H1 (cell line): ENCODE data around the gene NKX2-1. TPM values are rescaled to one million over a fixed set of nuclear protein-coding genes. Genes with fewer than 3 reads are reported as not detected.

Experiments used
- CTCF ChIA-PET: fragments of 300-600 bp; sonication (Branson Sonifier 250); formaldehyde crosslinking; loops from one replicate; lab custom pipeline; 2021; ENCODE audit not compliant: partially characterized antibody; lab: Charles Lee
- POLR2A ChIA-PET: fragments of 300-600 bp; sonication (Branson Sonifier 250); formaldehyde crosslinking; loops from one replicate; lab custom pipeline; 2021; ENCODE audit warnings: inconsistent platforms; ENCODE audit not compliant: partially characterized antibody; lab: Charles Lee
- DNase-seq, 2 experiments: peaks; one replicate each; pipeline versions ENCODE4 v3.0.0 to v3.0.0-alpha.2; 2010 to 2022; ENCODE audit warnings: low spot score in 2 of 2, low read depth in 1 of 2, mixed read lengths in 1 of 2
- FAIRE-seq: peaks from 2 replicates; lab custom pipeline; 2011; peaks lifted over from hg19 to GRCh38; lab: Jason Lieb, UNC
- H2AFZ ChIP-seq: 2 replicates; pipeline ENCODE4 v1.8.1; 2012; ENCODE audit warnings: low read length, inconsistent platforms
- H2AK5ac ChIP-seq: 2 replicates; pipeline ENCODE4 v1.6.1; 2013; ENCODE audit warnings: low read depth, low read length
- H2BK120ac ChIP-seq: replicated peaks from 2 replicates; pipeline ENCODE3; 2013; ENCODE audit warnings: low read depth, low read length, inconsistent platforms
- H2BK12ac ChIP-seq: 2 replicates; pipeline ENCODE4 v1.6.1; 2013; ENCODE audit warnings: low read depth, low read length
- H2BK15ac ChIP-seq: 2 replicates; pipeline ENCODE4 v1.6.1; 2013; ENCODE audit warnings: low read length
- H2BK20ac ChIP-seq: 2 replicates; pipeline ENCODE4 v1.6.1; 2013; ENCODE audit warnings: low read length
- H2BK5ac ChIP-seq: 2 replicates; pipeline ENCODE4 v1.6.1; 2013; ENCODE audit warnings: low read depth, low read length
- H3K14ac ChIP-seq: 2 replicates; pipeline ENCODE4 v1.6.1; 2013; ENCODE audit warnings: inconsistent platforms; ENCODE audit not compliant: insufficient read length
- H3K18ac ChIP-seq: 2 replicates; pipeline ENCODE4 v1.6.1; 2013; ENCODE audit warnings: low read length; ENCODE audit errors: extremely low read depth
- H3K23ac ChIP-seq: 2 replicates; pipeline ENCODE4 v1.6.1; 2013; ENCODE audit warnings: inconsistent platforms; ENCODE audit not compliant: insufficient read length
- H3K23me2 ChIP-seq: 2 replicates; pipeline ENCODE4 v1.6.1; 2013; ENCODE audit warnings: low read depth, low read length
- H3K27ac ChIP-seq: 2 replicates; pipeline ENCODE4 v1.6.1; 2011; ENCODE audit warnings: low read depth, low read length, inconsistent platforms
- H3K27me3 ChIP-seq, 4 experiments: replicated peaks in 1 of 4; 1 replicate in 1 of 4; 2 replicates in 3 of 4; pipeline versions ENCODE4 v1.6.1 to v1.8.1; 2011 to 2013; ENCODE audit warnings: low read length in 3 of 4, mild to moderate bottlenecking in 3 of 4, inconsistent platforms in 2 of 4, mixed read lengths in 2 of 4, moderate library complexity in 1 of 4; ENCODE audit not compliant: control insufficient read depth in 3 of 4, insufficient read depth in 3 of 4; ENCODE audit errors: extremely low read depth in 1 of 4
- H3K36me3 ChIP-seq, 4 experiments: 2 replicates each; pipeline versions ENCODE4 v1.6.1 to v1.8.1; 2011 to 2013; ENCODE audit warnings: mild to moderate bottlenecking in 4 of 4, low read length in 3 of 4, moderate library complexity in 2 of 4, control low read depth in 1 of 4, inconsistent platforms in 1 of 4; ENCODE audit not compliant: insufficient read depth in 4 of 4, control insufficient read depth in 2 of 4
- H3K4ac ChIP-seq: replicated peaks from 2 replicates; pipeline ENCODE3; 2013; ENCODE audit warnings: low read length, low read depth, mixed read lengths, inconsistent platforms; ENCODE audit not compliant: insufficient read length
- H3K4me1 ChIP-seq, 4 experiments: replicated peaks in 1 of 4; 1 replicate in 1 of 4; 2 replicates in 3 of 4; pipeline versions ENCODE4 v1.6.1 to v1.8.1; 2011 to 2013; ENCODE audit warnings: low read length in 3 of 4, inconsistent platforms in 2 of 4, mixed read lengths in 1 of 4; ENCODE audit not compliant: insufficient read depth in 4 of 4, control insufficient read depth in 3 of 4
- H3K4me2 ChIP-seq, 2 experiments: 2 replicates each; pipeline versions ENCODE4 v1.6.1 to v1.8.1; 2011 to 2013; ENCODE audit warnings: low read depth in 2 of 2, low read length in 2 of 2, control low read depth in 1 of 2, inconsistent platforms in 1 of 2, mild to moderate bottlenecking in 1 of 2; ENCODE audit not compliant: insufficient read depth in 1 of 2
- H3K4me3 ChIP-seq, 4 experiments: fragments of 200-600, 300-600 bp in 1 of 4; sonication (generic), shearing (Covaris generic), sonication (Bioruptor Twin) in 1 of 4; 2 replicates each; pipeline versions ENCODE4 v1.5.1 to v1.8.1; 2011 to 2016; ENCODE audit warnings: low read length in 4 of 4, low read depth in 3 of 4, control low read depth in 2 of 4, inconsistent platforms in 2 of 4, mild to moderate bottlenecking in 2 of 4, mixed read lengths in 1 of 4, moderate library complexity in 1 of 4; ENCODE audit not compliant: insufficient read depth in 2 of 4; ENCODE audit errors: extremely low read depth in 1 of 4
- H3K56ac ChIP-seq: replicated peaks from 2 replicates; pipeline ENCODE3; 2013; ENCODE audit warnings: low read depth, mild to moderate bottlenecking, mixed read lengths, low read length, inconsistent platforms; ENCODE audit not compliant: insufficient read length
- H3K79me1 ChIP-seq: 2 replicates; pipeline ENCODE4 v1.6.1; 2013; ENCODE audit warnings: low read depth, low read length, control low read depth
- H3K79me2 ChIP-seq, 2 experiments: 2 replicates each; pipeline versions ENCODE4 v1.6.1 to v1.8.1; 2012 to 2013; ENCODE audit warnings: low read length in 2 of 2, mild to moderate bottlenecking in 2 of 2, inconsistent platforms in 1 of 2; ENCODE audit not compliant: insufficient read depth in 2 of 2, control insufficient read depth in 1 of 2
- H3K9ac ChIP-seq, 4 experiments: replicated peaks in 1 of 4; 1 replicate in 1 of 4; 2 replicates in 3 of 4; pipeline versions ENCODE4 v1.6.1 to v1.8.1; 2011 to 2013; ENCODE audit warnings: low read depth in 3 of 4, low read length in 3 of 4, control low read depth in 2 of 4, mild to moderate bottlenecking in 2 of 4, moderate library complexity in 2 of 4, inconsistent platforms in 1 of 4; ENCODE audit errors: extremely low read depth in 1 of 4
- H3K9me3 ChIP-seq, 2 experiments: 2 replicates each; pipeline versions ENCODE4 v1.6.1 to v1.8.1; 2012 to 2013; ENCODE audit warnings: mild to moderate bottlenecking in 2 of 2, moderate library complexity in 2 of 2, control low read depth in 1 of 2, inconsistent platforms in 1 of 2, low read depth in 1 of 2, low read length in 1 of 2, mixed read lengths in 1 of 2; ENCODE audit not compliant: insufficient read depth in 2 of 2
- H4K20me1 ChIP-seq, 2 experiments: replicated peaks in 1 of 2; 2 replicates each; pipeline versions ENCODE3 to v1.8.1; 2011 to 2013; ENCODE audit warnings: inconsistent platforms in 2 of 2, low read length in 2 of 2, mild to moderate bottlenecking in 1 of 2; ENCODE audit not compliant: insufficient read depth in 2 of 2, control insufficient read depth in 1 of 2
- H4K5ac ChIP-seq: 2 replicates; pipeline ENCODE4 v1.6.1; 2013; ENCODE audit warnings: low read length, low read depth, mixed read lengths, inconsistent platforms; ENCODE audit not compliant: insufficient read length
- H4K8ac ChIP-seq: 2 replicates; pipeline ENCODE4 v1.8.0; 2013; ENCODE audit warnings: mild to moderate bottlenecking, moderate library complexity, low read length, inconsistent platforms; ENCODE audit not compliant: insufficient read depth; ENCODE audit errors: extremely low read depth
- H4K91ac ChIP-seq: replicated peaks from 2 replicates; pipeline ENCODE3; 2013; ENCODE audit warnings: low read length, mixed read lengths, inconsistent platforms; ENCODE audit not compliant: insufficient read length
- BACH1 ChIP-seq: IDR thresholded peaks from 2 replicates; pipeline ENCODE4 v1.6.1; 2012; ENCODE audit warnings: low read length, improper control_type of control experiment
- FOSL1 ChIP-seq: IDR thresholded peaks from 2 replicates; pipeline ENCODE4 v1.6.1; 2011; ENCODE audit warnings: mild to moderate bottlenecking, low read depth, low read length, moderate library complexity; ENCODE audit not compliant: insufficient read depth
- JUN ChIP-seq: IDR thresholded peaks from 2 replicates; pipeline ENCODE4 v1.6.1; 2011; ENCODE audit warnings: low read depth, mild to moderate bottlenecking, improper control_type of control experiment, low read length
- JUND ChIP-seq: IDR thresholded peaks from 2 replicates; pipeline ENCODE4 v1.6.1; 2011; ENCODE audit warnings: mild to moderate bottlenecking, improper control_type of control experiment, low read length
- SIX5 ChIP-seq: IDR thresholded peaks from 2 replicates; pipeline ENCODE4 v1.6.1; 2011; ENCODE audit warnings: mild to moderate bottlenecking, low read depth, low read length
- SP2 ChIP-seq: IDR thresholded peaks from 2 replicates; pipeline ENCODE4 v1.6.1; 2012; ENCODE audit warnings: mild to moderate bottlenecking, low read length, inconsistent platforms
- WGBS, 2 experiments: shearing (Covaris generic) in 1 of 2; methylation state at CpG; one replicate each; pipeline versions ENCODE4 v1.1.6 to v1.1.7; 2013 to 2015; ENCODE audit warnings: low lambda C conversion rate in 2 of 2, mixed read lengths in 2 of 2, inconsistent platforms in 1 of 2, low coverage in 1 of 2, missing lambda C conversion rate in 1 of 2; ENCODE audit not compliant: insufficient replicate concordance in 2 of 2, insufficient coverage in 1 of 2, insufficient read length in 1 of 2; ENCODE audit errors: extremely low coverage in 1 of 2, missing lambda C conversion rate in 1 of 2; 5-methylcytosine and 5-hydroxymethylcytosine counted together
- polyA plus RNA-seq, 7 experiments: library from polyadenylated mRNA; depleted of rRNA in 3 of 7; stranded (reverse) in 5 of 7; unstranded in 2 of 7; fragments of >200 nt in 5 of 7; fragments of 200-250 nt in 2 of 7; gene quantifications; 1 replicate in 5 of 7; 2 replicates in 1 of 7; 4 replicates in 1 of 7; pipeline versions ENCODE4 v1.2.1 to v1.2.3, GENCODE V29; 2011 to 2013; ENCODE audit warnings: missing spikeins in 2 of 7, mixed read lengths in 2 of 7
- total RNA-seq: library from RNA; stranded (reverse); fragmentation: NEBNext Ultra II Directional; extraction: Animal tissue kit (Norgen Biotek cat#: 25700); gene quantifications from 2 replicates; pipeline ENCODE4 v1.2.1, GENCODE V29; 2021

NKX2-1 gene
- total and polyA plus RNA-seq, 2 of the 8 experiments (the other 6 are each of a cell fraction or from before 2014, with no cell fraction given), result not detected

- no peak overlapping the region for H2BK20ac ChIP-seq
- H3K27ac ChIP-seq, result no peak overlapping the region
- FAIRE-seq (no peak), DNase-seq (no peak)
- H3K36me3 ChIP-seq, result no peaks in the 10 kb centered on the region
- no peak overlapping the region for H2BK15ac ChIP-seq
- H3K79me1 ChIP-seq, result no peaks in the 10 kb centered on the region
- H2BK12ac ChIP-seq, result no peak overlapping the region
- H3K27me3 ChIP-seq, result no peaks in the 10 kb centered on the region; a peak in 2 of 7 replicates
- no peak overlapping the region for H3K23ac ChIP-seq
- no peaks in the 10 kb centered on the region for H3K9me3 ChIP-seq
- no peaks in the 10 kb centered on the region for H3K79me2 ChIP-seq
- H2AFZ ChIP-seq, result no peak overlapping the region
- WGBS, 2 experiments, result 86% methylated on average over 2 of the region's 2 CpGs; no CpG with 5 or more reads in 1 of the 2 experiments
- no peak overlapping the region for H3K9ac ChIP-seq
- POLR2A ChIA-PET, result no interaction called here
- H3K4me2 ChIP-seq, result no peak overlapping the region
- H4K8ac ChIP-seq, result no peak overlapping the region
- no peak overlapping the region for H3K4ac ChIP-seq
- no peak overlapping the region for H3K14ac ChIP-seq
- H3K23me2 ChIP-seq, result no peaks in the 10 kb centered on the region
- no peak overlapping the region for H3K56ac ChIP-seq
- no peak overlapping the region for H2BK120ac ChIP-seq
- H4K20me1 ChIP-seq, result no peaks in the 10 kb centered on the region
- no peaks in the 10 kb centered on the region for H3K4me1 ChIP-seq
- H4K5ac ChIP-seq, result no peak overlapping the region
- CTCF ChIA-PET, result interaction anchor here (0.6 to 1.2 kb wide), 4 partner anchors 25 to 515 kb away, joined by 3 read pairs; no protein-coding TSS in a partner anchor
- H2AK5ac ChIP-seq, result no peak overlapping the region
- H4K91ac ChIP-seq, result no peak overlapping the region
- H3K4me3 ChIP-seq, result no peak overlapping the region
- H3K18ac ChIP-seq, result no peak overlapping the region
- no peak overlapping the region for H2BK5ac ChIP-seq
- TF ChIP-seq SIX5 (no peak), SP2 (no peak), BACH1 (no peak), JUND (no peak), JUN (no peak), FOSL1 (no peak)
Measured at GRCh38 chr14:36485773-36486172, 34.3 kb downstream of the NKX2-1 start.
